ENCODE data around the gene UXS1. TPM values are rescaled to one million over a fixed set of nuclear protein-coding genes. Genes with fewer than 3 reads are reported as not detected.

The UXS1 gene
- total RNA-seq, 1 experiment from 2014 or later = 46.3 TPM

GRCh38 chr2:106168657-106169056 is 25.4 kb downstream of the UXS1 start:
- H3K36me3 Mint-ChIP-seq (ENCODE audit: insufficient read depth in 1 of 3, low read depth in 3 of 3) = peaks cover 0 to 5% (median 0%) of the 10 kb centered on the region in 3 experiments; a peak in 2 of 7 replicates
- Histone ChIP-seq H3K27me3 (ENCODE audit: insufficient read depth, low read length) (no peaks in the 10 kb centered on the region), H3K23me2 (ENCODE audit: insufficient read length, low read depth, low read length, poor library complexity, severe bottlenecking) (no peaks in the 10 kb centered on the region), H3K9ac (ENCODE audit: extremely low read depth, insufficient read length, low read length) (no peak overlapping the region), H4K20me1 (ENCODE audit: control insufficient read depth, insufficient read depth, insufficient read length) (no peaks in the 10 kb centered on the region), H3K27ac (ENCODE audit: insufficient read length, low read depth, low read length) (no peak overlapping the region), H3K9me3 (ENCODE audit: control insufficient read depth, low read depth, low read length) (no peaks in the 10 kb centered on the region), H2BK15ac (ENCODE audit: low read depth, low read length) (no peak overlapping the region), H3K4me1 (ENCODE audit: insufficient read depth, low read length) (peaks cover 15% of the 10 kb centered on the region; the same call in 1 of the 2 replicates), H2BK120ac (ENCODE audit: low read depth, low read length, poor library complexity, severe bottlenecking) (no peak overlapping the region), H2BK12ac (ENCODE audit: insufficient read length, low read depth, low read length) (no peak overlapping the region), H2BK20ac (ENCODE audit: low read depth, low read length, poor library complexity, severe bottlenecking) (no peak overlapping the region), H3K56ac (ENCODE audit: insufficient read length, low read depth, low read length) (no peak overlapping the region), H2AK5ac (ENCODE audit: insufficient read length, low read length) (no peak overlapping the region), H3K4ac (ENCODE audit: low read depth, low read length) (no peak overlapping the region), H3T11ph (ENCODE audit: low read length) (no peak overlapping the region), H3K4me2 (ENCODE audit: insufficient read depth, insufficient read length, low read length) (no peak overlapping the region), H3K14ac (ENCODE audit: insufficient read depth, low read length) (no peak overlapping the region), H2AFZ (ENCODE audit: low read length) (no peak overlapping the region), H3K23ac (ENCODE audit: insufficient read length, low read depth, low read length) (no peak overlapping the region), H4K5ac (ENCODE audit: insufficient read length, low read depth, low read length) (no peak overlapping the region), H4K91ac (ENCODE audit: insufficient read length, low read depth, low read length) (no peak overlapping the region), H4K8ac (replicated peaks; ENCODE audit: insufficient read length, low read depth, low read length) (no peak overlapping the region), H3K18ac (ENCODE audit: insufficient read length, low read depth, low read length) (no peak overlapping the region), H3K79me2 (ENCODE audit: insufficient read depth, low read length) (peaks cover 15% of the 10 kb centered on the region; the same call in 1 of the 2 replicates), H2BK5ac (ENCODE audit: insufficient read length, low read length) (no peak overlapping the region), H3K79me1 (ENCODE audit: insufficient read depth, low read depth, low read length, poor library complexity, severe bottlenecking) (peaks cover 4% of the 10 kb centered on the region)
- no peak for DNase-seq
- H3K4me3 Mint-ChIP-seq = no peak overlapping the region
- peak overlapping the region in 1 of 3 experiments; percentile 24; a peak in 1 of 7 replicates for H3K27ac Mint-ChIP-seq
- H3K27me3 Mint-ChIP-seq (ENCODE audit: low read depth) = no peaks in the 10 kb centered on the region
- H3K4me1 Mint-ChIP-seq = peaks cover 68% of the 10 kb centered on the region in 2 experiments
- TF ChIP-seq CTCF (conservative IDR thresholded peaks at IDR 0.05) = no peak
- no CpG with 5 or more reads among the region's 2 CpGs for WGBS (ENCODE audit: extremely low coverage, insufficient read length, low lambda C conversion rate)
- H3K9me3 Mint-ChIP-seq = no peaks in the 10 kb centered on the region
